HG02981 (cell line): ENCODE results near the gene SPDYE11.
"Not testable (repeated sequence)": the region's sequence is repeated elsewhere in the genome, so short reads cannot be mapped to it uniquely, and the experiment has no call there.

Experiments
- ATAC-seq: cut with Tn5 transposase; IDR thresholded peaks from one replicate; pipeline ENCODE4 v1.9.1; 2021; ENCODE audit warnings: mild to moderate bottlenecking, moderate library complexity; ENCODE audit not compliant: unreplicated experiment

The SPDYE11 gene, protein sequence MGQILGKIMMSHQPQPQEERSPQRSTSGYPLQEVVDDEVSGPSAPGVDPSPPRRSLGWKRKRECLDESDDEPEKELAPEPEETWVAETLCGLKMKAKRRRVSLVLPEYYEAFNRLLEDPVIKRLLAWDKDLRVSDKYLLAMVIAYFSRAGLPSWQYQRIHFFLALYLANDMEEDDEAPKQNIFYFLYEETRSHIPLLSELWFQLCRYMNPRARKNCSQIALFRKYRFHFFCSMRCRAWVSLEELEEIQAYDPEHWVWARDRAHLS

DNA sequence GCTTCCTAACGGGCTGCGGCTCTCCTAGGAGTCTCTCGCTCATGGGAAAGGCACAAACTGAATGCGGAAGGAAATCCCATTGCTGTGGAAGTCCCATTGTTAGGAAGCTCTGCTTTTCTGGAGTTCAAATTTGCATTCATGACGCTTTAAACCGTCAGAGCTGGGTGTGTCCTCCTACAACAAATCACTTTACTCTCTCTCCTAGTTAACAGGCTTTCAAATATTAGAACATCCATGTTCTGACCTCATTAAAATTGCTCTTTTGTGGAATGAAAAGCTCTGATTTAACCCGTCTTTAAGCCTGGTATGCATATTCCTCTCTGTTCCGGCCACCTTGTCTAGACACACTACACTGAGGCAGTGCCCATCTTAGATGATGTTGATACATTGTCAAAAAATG, at the start of gene SPDYE11:
Gene SPDYE11 (minus strand): TSS at position 101 of the 400 bp plus-strand sequence. CDS start 1,800 bp downstream, outside the sequence.
- not testable (repeated sequence) for ATAC-seq

DNA sequence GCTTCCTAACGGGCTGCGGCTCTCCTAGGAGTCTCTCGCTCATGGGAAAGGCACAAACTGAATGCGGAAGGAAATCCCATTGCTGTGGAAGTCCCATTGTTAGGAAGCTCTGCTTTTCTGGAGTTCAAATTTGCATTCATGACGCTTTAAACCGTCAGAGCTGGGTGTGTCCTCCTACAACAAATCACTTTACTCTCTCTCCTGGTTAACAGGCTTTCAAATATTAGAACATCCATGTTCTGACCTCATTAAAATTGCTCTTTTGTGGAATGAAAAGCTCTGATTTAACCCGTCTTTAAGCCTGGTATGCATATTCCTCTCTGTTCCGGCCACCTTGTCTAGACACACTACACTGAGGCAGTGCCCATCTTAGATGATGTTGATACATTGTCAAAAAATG, 28.2 kb upstream of the SPDYE11 start, which contains the start of gene SPDYE9:
Gene SPDYE9 (minus strand): TSS at position 101 of the 400 bp plus-strand sequence. CDS start 1,800 bp downstream, outside the sequence.
- not testable (repeated sequence) for ATAC-seq

DNA sequence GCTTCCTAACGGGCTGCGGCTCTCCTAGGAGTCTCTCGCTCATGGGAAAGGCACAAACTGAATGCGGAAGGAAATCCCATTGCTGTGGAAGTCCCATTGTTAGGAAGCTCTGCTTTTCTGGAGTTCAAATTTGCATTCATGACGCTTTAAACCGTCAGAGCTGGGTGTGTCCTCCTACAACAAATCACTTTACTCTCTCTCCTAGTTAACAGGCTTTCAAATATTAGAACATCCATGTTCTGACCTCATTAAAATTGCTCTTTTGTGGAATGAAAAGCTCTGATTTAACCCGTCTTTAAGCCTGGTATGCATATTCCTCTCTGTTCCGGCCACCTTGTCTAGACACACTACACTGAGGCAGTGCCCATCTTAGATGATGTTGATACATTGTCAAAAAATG, 28.0 kb downstream of the SPDYE11 start, which contains the start of gene SPDYE8:
Gene SPDYE8 (minus strand): TSS at position 101 of the 400 bp plus-strand sequence. CDS start 1,800 bp downstream, outside the sequence.
- ATAC-seq, result not testable (repeated sequence)

- ATAC-seq, result not testable (repeated sequence)
Measured at GRCh38 chr7:73006491-73006890, 51.2 kb downstream of the SPDYE11 start.

GRCh38 chr7:73005693-73006447, 51.8 kb downstream of the SPDYE11 start:
- ATAC-seq, result peak; percentile 60

GRCh38 chr7:73005356-73005692, 52.4 kb downstream of the SPDYE11 start:
- peak; percentile 58 for ATAC-seq

GRCh38 chr7:72997887-72998468, 59.7 kb downstream of the SPDYE11 start:
- ATAC-seq, result not testable (repeated sequence)
